Ishikawa (cell line): ENCODE data around the gene CACNG7.

ENCODE experiments used
- CEBPB ChIP-seq: IDR thresholded peaks from 2 replicates; pipeline ENCODE4 v1.6.1; 2012
- CREB1 ChIP-seq: IDR thresholded peaks from 2 replicates; pipeline ENCODE4 v1.6.1; 2012; ENCODE audit warnings: low read depth
- EGR1 ChIP-seq: IDR thresholded peaks from 2 replicates; pipeline ENCODE4 v1.6.1; 2012
- EP300 ChIP-seq: IDR thresholded peaks from 2 replicates; pipeline ENCODE4 v1.6.1; 2012; ENCODE audit warnings: borderline replicate concordance
- FOXM1 ChIP-seq: IDR thresholded peaks from 2 replicates; pipeline ENCODE4 v1.6.1; 2012; ENCODE audit warnings: low read depth, borderline replicate concordance
- MAX ChIP-seq: IDR thresholded peaks from 2 replicates; pipeline ENCODE4 v1.6.1; 2012
- NFIC ChIP-seq: IDR thresholded peaks from 2 replicates; pipeline ENCODE4 v1.6.1; 2012
- RAD21 ChIP-seq: IDR thresholded peaks from 2 replicates; pipeline ENCODE4 v1.6.1; 2012; ENCODE audit warnings: low read depth
- REST ChIP-seq: IDR thresholded peaks from 2 replicates; pipeline ENCODE4 v1.6.1; 2012; ENCODE audit warnings: low read depth, mild to moderate bottlenecking
- TAF1 ChIP-seq: IDR thresholded peaks from 2 replicates; pipeline ENCODE4 v1.6.1; 2012; ENCODE audit warnings: low read depth, mild to moderate bottlenecking
- TCF12 ChIP-seq: IDR thresholded peaks from 2 replicates; pipeline ENCODE4 v1.6.1; 2012; ENCODE audit warnings: low read depth
- TEAD4 ChIP-seq: IDR thresholded peaks from 2 replicates; pipeline ENCODE4 v1.6.1; 2012
- USF1 ChIP-seq: IDR thresholded peaks from 2 replicates; pipeline ENCODE4 v1.6.1; 2012
- YY1 ChIP-seq: IDR thresholded peaks from 2 replicates; pipeline ENCODE4 v1.6.1; 2012; ENCODE audit warnings: low read depth
- ZBTB7A ChIP-seq: IDR thresholded peaks from 2 replicates; pipeline ENCODE4 v1.6.1; 2012; ENCODE audit warnings: low read depth

Gene CACNG7

GRCh38 chr19:53903055-53903680, 5.9 kb upstream of the CACNG7 start:
- TF ChIP-seq CREB1: no peak
- TF ChIP-seq REST: peak; percentile 91
- TF ChIP-seq NFIC: no peak

GRCh38 chr19:53904909-53905308, 4.2 kb upstream of the CACNG7 start:
- no peak for TF ChIP-seq RAD21
- no peak for TF ChIP-seq FOXM1
- no peak for TF ChIP-seq CEBPB
- TF ChIP-seq ZBTB7A: no peak
- TF ChIP-seq CREB1: no peak
- TF ChIP-seq USF1: no peak
- TF ChIP-seq NFIC: no peak
- no peak for TF ChIP-seq TAF1
- no peak for TF ChIP-seq EGR1
- TF ChIP-seq TEAD4: no peak
- TF ChIP-seq MAX: no peak

GRCh38 chr19:53905787-53906186, 3.3 kb upstream of the CACNG7 start:
- TF ChIP-seq USF1 (no peak), TEAD4 (no peak), TAF1 (no peak), RAD21 (no peak), MAX (no peak), FOXM1 (no peak), ZBTB7A (no peak), REST (no peak), TCF12 (no peak), NFIC (no peak), EGR1 (no peak), YY1 (no peak), CREB1 (no peak), CEBPB (no peak)

- TF ChIP-seq RAD21 (peak; percentile 54; the same call in 1 of the 2 replicates), CEBPB (no peak)
Measured at GRCh38 chr19:53906211-53907192, 2.6 kb upstream of the CACNG7 start.

GRCh38 chr19:53907193-53907581, 1.9 kb upstream of the CACNG7 start:
- TF ChIP-seq EP300: no peak
- no peak for TF ChIP-seq CREB1
- TF ChIP-seq ZBTB7A: no peak
- no peak for TF ChIP-seq RAD21
- TF ChIP-seq MAX: no peak
- no peak for TF ChIP-seq FOXM1
- no peak for TF ChIP-seq TAF1
- no peak for TF ChIP-seq YY1
- no peak for TF ChIP-seq USF1
- TF ChIP-seq TCF12: no peak
- TF ChIP-seq REST: no peak
- no peak for TF ChIP-seq CEBPB
- TF ChIP-seq NFIC: no peak
